Measurements from ENCODE around the gene MMP14. TPM values are rescaled to one million over a fixed set of nuclear protein-coding genes. Genes with fewer than 3 reads are reported as not detected.

MMP14 gene
- total and polyA plus RNA-seq, 2 experiments from 2014 or later = 7.0 to 56.4 TPM

GRCh38 chr14:22847661-22848341 is 11.4 kb downstream of the MMP14 start:
- no peak overlapping the region for H2AFZ ChIP-seq
- DNase-seq (ENCODE audit: low spot score) (peak; percentile 52), ATAC-seq (peak; percentile 42)
- no peaks in the 10 kb centered on the region for H3K9me2 ChIP-seq (ENCODE audit: insufficient read depth)
- H3K27me3 ChIP-seq (ENCODE audit: insufficient read depth) = no peaks in the 10 kb centered on the region
- H3F3A ChIP-seq (replicated peaks; ENCODE audit: low read depth) = peaks cover 14% of the 10 kb centered on the region
- H3K36me3 ChIP-seq (ENCODE audit: insufficient read depth) = no peaks in the 10 kb centered on the region
- H3K4me2 ChIP-seq = peak overlapping the region; percentile 57; the same call in 1 of the 2 replicates
- no peaks in the 10 kb centered on the region for H3K79me2 ChIP-seq (replicated peaks; ENCODE audit: insufficient read depth)
- Mint-ChIP-seq H3K36me3 (ENCODE audit: low read depth) (peaks cover 34% of the 10 kb centered on the region), H3K9me3 (no peaks in the 10 kb centered on the region), H3K4me3 (no peak overlapping the region), H3K4me1 (peaks cover 26% of the 10 kb centered on the region), H3K27ac (peak overlapping the region; percentile 80), H3K27me3 (ENCODE audit: insufficient read depth, low read depth, poor library complexity) (peaks cover 10% of the 10 kb centered on the region)
- no peaks in the 10 kb centered on the region for H4K20me1 ChIP-seq (replicated peaks; ENCODE audit: insufficient read depth)
- H3K4me3 ChIP-seq = no peak overlapping the region
- H3K27ac ChIP-seq (ENCODE audit: low read depth) = peak overlapping the region; percentile 88
- TF ChIP-seq ZNF331 (CRISPR knock-in tag; IDR thresholded peaks at IDR 0.05; ENCODE audit: low read depth) = no peak
- TF ChIP-seq, protein P1, sequence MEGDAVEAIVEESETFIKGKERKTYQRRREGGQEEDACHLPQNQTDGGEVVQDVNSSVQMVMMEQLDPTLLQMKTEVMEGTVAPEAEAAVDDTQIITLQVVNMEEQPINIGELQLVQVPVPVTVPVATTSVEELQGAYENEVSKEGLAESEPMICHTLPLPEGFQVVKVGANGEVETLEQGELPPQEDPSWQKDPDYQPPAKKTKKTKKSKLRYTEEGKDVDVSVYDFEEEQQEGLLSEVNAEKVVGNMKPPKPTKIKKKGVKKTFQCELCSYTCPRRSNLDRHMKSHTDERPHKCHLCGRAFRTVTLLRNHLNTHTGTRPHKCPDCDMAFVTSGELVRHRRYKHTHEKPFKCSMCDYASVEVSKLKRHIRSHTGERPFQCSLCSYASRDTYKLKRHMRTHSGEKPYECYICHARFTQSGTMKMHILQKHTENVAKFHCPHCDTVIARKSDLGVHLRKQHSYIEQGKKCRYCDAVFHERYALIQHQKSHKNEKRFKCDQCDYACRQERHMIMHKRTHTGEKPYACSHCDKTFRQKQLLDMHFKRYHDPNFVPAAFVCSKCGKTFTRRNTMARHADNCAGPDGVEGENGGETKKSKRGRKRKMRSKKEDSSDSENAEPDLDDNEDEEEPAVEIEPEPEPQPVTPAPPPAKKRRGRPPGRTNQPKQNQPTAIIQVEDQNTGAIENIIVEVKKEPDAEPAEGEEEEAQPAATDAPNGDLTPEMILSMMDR (conservative IDR thresholded peaks at IDR 0.05; ENCODE audit: low read depth in 2 of 2) = peak in 1 of 2 experiments; percentile 26; a peak in 2 of 4 replicates
- H3K4me1 ChIP-seq (ENCODE audit: insufficient read depth) = peaks cover 22% of the 10 kb centered on the region

DNA sequence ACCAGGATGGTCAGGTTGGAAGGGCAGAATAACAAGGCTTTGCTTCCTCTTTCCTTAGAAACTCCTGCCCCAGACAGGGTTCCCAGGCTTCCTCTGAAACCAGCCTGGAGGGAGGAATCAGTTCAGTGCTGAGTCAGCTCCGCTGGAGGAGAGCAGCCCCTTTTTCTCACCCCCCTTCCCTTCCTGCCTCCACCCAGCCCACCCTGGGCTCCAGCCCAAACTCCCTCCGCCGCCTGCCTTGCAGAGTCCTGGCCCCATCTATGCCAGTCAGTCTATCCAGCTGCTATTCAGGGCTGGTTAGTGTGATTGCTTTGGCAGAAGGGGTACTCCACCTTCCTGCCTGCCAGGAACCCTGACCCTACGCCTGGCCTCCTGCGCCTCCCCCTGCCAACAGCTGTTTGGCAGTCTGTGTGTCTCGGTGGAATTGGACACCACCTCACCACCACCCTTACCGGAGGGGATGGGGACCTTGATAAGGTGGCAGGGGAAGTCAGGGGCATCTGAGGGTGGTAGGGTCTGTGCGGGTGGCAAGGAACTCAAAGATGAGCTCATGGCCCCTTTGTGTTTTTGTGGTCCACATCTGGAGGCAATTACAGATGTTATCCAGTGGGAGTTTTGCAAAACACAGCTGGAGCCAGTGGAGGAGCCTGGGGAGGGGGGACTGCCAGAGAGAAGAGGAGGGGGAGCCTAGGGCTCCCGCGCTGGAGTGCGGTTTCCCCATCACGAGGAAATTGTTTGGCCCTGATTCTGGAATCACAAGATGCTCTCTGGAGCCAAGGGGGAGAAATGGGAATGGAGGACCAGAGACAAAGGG is 12.2 kb downstream of the MMP14 start:
- H3K27ac ChIP-seq (ENCODE audit: low read depth) = peak overlapping the region; percentile 88
- peaks cover 15% of the 10 kb centered on the region for H3F3A ChIP-seq (replicated peaks; ENCODE audit: low read depth)
- no peaks in the 10 kb centered on the region for H3K79me2 ChIP-seq (replicated peaks; ENCODE audit: insufficient read depth)
- H3K27me3 ChIP-seq (ENCODE audit: insufficient read depth) = no peaks in the 10 kb centered on the region
- peaks cover 13% of the 10 kb centered on the region for H3K27me3 Mint-ChIP-seq (ENCODE audit: insufficient read depth, low read depth, poor library complexity)
- peak; percentile 48 for DNase-seq (ENCODE audit: low spot score)
- peak; percentile 21 for ATAC-seq
- H3K4me1 Mint-ChIP-seq = peaks cover 27% of the 10 kb centered on the region
- H3K27ac Mint-ChIP-seq = peak overlapping the region; percentile 80
- no peak overlapping the region for H3K4me3 ChIP-seq
- peaks cover 27% of the 10 kb centered on the region for H3K36me3 Mint-ChIP-seq (ENCODE audit: low read depth)
- H3K4me3 Mint-ChIP-seq = no peak overlapping the region
- no peaks in the 10 kb centered on the region for H3K9me2 ChIP-seq (ENCODE audit: insufficient read depth)
- peak overlapping the region; percentile 57 for H3K4me2 ChIP-seq
- H3K4me1 ChIP-seq (ENCODE audit: insufficient read depth) = peaks cover 23% of the 10 kb centered on the region
- H2AFZ ChIP-seq = no peak overlapping the region
- no peaks in the 10 kb centered on the region for H4K20me1 ChIP-seq (replicated peaks; ENCODE audit: insufficient read depth)
- no peaks in the 10 kb centered on the region for H3K36me3 ChIP-seq (ENCODE audit: insufficient read depth)
- H3K9me3 Mint-ChIP-seq = no peaks in the 10 kb centered on the region; the same call in 2 of the 3 replicates
- TF ChIP-seq STAT1 (IDR thresholded peaks at IDR 0.05; ENCODE audit: unreplicated experiment) = no peak
- TF ChIP-seq JUNB (IDR thresholded peaks at IDR 0.05; ENCODE audit: unreplicated experiment) = no peak
- TF ChIP-seq EZH2 (IDR thresholded peaks at IDR 0.05; ENCODE audit: low read depth, unreplicated experiment) = no peak
- TF ChIP-seq REST (IDR thresholded peaks at IDR 0.05; ENCODE audit: unreplicated experiment) = no peak
- TF ChIP-seq EZH2phosphoT487 (IDR thresholded peaks at IDR 0.05; ENCODE audit: unreplicated experiment) = no peak

All from GM23338 (cell line).